Right hindlimb (tissue), 1 donor: ENCODE results near the gene ZNF831.
A peak's percentile ranks its signal among the peaks of the same experiment; 100 is the strongest.

Experiments
- DNase-seq: peaks from one replicate; pipeline ENCODE4 v3.0.0-alpha.2; 2018

The ZNF831 gene

DNA sequence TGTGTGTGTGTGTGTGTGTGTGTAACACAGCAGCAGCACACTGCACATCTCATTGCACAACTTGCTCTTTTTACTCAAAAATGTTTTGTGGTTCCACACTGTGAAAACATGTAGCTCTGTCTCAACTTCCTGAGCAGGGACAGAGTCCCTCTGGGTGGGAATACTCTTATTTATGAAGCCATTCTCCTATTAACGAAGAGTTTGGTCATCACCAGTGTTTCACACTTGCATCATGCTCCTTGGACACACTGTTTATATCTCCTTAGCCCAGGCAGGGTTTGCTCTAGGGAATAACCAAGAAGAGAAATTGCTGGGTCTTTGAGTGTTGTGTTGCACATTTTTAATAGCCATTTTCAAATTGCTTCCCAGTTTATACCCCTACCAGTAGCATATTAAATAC lies 53.6 kb downstream of the ZNF831 start:
- no peak for DNase-seq

DNA sequence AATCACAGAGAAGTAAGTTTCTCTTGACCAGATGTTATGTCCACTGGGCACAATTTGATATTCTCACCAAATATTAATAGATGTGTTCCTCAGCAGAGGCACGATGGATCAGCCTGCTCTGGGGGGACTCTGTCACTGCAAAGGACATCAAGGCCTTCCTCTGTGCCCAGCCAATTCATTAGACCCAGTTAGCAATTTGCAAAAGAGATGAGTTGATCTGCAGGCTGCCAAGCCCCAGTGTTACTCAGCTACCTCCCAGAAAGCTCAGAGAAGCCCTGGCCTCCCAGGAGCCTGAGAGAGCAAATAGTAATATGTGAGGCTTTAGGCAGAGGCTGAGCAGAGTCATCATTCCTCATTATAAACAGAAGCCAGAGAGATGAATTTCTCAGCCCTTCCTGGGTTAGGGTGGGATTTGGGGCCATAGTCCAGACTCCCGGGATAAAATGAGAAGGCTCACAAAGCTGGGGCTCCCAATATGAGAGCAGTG lies 54.2 kb downstream of the ZNF831 start:
- DNase-seq, result no peak

DNA sequence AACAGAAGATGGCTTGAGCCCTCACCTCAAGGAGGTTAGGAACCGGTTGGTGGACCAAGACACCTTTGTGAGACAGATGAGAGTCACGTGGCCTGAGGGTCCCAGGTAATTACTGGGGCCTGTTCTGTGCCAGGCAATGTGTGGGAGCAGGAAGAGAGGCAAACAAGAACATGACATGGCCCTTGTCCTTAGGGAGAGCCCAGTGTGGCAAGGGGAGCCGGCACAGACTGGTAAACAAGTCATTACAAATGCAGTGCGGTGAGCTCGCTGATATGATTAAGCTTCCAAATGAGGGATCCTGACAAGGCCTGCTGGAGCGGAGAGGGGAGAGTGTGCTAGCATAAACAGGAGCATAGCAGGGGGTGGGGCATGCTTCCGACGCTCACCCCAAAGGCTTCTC lies 55.6 kb downstream of the ZNF831 start:
- DNase-seq, result no peak

DNA sequence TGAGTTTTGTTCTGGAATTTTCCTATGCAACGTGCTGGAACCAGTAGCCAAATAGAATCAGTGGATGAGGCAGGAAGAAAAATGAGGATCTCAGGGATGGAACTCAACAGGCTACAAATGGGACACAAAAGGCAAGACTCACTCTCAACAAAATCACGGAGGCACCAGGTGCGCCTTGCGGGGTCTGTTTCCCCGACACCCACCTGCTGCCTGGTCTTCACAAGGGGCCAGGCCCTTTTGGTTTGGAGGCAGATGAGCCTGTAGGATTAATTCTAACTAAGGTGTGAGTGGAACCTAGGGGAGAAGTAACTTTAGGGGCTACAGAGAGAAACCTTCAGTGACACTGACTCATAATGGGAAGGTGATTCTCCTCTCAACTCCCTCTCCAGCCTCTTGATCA lies 56.5 kb downstream of the ZNF831 start:
- DNase-seq, result no peak

DNA sequence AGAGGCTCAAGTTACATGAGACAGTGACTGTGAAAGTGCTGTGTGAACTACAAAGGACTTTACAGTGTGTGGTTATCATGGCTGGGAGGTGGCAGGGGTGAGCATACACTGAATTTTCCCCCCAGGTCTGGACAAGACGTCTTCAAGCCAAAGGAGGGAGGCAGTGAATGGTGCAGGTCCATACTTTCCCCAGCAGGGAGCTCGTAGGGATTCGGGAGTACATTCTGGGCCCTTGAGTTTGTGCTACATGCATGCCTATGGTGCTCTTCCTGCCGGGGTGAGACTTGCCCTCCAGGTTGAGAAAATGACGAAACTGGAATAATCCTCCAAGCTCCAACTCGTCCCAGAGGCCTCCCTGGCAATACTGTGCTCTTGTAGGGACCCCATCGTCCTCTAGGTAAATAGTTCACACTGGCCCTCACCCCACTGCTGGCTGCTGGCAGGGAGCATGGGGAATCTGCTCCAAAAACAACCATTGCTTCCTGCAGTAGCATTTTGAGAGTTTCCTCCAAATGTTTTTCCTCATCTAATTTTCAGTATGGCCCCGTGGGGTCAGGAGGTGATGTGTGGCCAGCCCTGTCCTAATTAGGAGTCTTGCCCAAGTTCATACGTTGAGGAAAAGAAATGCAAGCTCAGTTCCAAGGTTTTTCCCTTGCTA lies 57.6 kb downstream of the ZNF831 start:
- DNase-seq, result peak; percentile 47

DNA sequence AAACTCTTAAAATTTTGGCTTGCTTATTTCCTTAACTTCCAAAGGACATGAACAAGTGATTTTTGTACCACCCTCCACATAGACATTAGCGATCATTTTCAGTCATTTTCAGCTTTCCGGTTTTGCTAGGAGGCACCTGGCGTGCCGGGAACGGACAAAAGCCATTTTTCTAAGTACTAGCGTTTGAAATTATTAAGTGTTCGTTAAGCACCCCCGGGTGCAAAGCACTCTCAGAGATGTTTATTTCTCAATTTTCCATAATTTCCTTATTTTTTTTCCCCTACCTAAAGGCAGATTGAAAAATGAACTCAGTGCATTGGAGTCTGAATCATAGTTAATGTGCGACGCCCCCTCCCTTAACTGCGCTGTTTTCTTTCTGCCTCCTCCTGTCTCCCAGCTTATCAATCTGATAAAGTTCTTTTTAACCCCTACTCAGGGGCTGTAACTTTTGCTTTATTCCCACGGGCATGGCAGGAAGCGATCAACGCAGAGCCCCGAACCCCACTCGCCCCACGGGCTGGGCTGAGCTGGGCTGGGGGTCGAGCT lies 58.2 kb downstream of the ZNF831 start:
- DNase-seq, result no peak

DNA sequence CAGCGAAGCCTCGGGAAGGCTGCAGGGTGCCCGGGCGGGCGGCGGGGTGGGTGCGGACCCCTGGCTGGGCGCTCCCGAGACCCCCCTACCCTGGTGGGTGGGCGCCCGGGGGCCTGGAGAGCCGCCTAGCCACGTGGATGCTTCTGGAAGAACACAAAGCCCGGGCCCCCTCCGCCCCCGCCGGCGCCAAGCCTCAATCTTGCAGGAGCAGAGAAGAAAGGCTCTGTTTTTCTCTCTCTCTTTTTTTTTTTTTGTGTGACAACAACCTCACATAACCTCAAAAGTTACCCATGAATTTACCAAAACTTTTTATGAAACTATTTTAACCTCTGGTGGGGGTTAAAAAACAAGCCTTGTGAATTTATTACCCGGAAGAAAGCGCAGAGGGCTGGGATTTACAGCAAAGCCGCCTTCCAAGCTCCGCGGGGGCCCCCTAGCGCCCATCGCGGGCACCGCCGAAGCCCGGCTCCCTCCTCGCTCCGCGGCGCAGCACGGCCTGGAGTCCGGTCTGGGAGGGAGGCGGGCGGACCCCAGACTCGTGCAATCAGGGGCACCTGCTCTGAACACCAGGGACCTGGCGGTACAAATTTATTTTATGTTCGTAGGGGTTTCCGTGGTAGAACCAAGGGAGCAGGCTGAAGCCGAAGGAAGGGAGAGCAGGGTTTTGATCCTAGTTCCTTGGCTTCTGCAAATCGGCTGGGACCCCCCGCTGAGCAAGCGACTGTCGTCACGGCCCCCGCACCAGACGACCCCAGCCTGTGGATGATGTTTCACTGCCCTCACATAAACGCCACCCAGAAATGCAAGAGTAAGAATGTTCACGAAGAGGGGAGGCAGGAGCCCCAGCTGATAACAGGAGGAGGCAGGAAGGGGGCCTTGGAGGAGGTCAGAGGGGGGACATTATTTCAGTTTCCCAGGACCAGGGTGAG lies 58.9 kb downstream of the ZNF831 start:
- peak; percentile 88 for DNase-seq

DNA sequence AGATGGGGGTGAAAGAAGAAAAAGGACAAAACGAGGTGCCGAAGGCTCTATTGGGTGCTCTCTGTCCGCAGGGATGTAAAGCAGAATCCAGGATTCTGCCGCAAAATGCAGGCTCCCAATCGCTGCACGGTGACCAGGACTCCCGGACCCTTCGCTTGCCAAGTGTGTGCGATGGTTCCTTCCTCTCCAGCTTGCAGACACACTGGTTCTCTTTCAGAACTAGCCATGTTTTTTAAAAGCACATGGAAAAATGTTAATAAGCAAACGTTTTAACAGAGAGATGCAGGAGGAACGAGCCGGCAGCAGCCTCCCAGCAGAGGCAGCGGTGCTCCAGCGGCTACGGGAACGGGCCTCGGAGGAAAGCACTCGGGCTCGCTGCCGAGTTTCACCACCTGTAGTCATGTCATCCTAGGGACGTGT lies 59.6 kb downstream of the ZNF831 start:
- DNase-seq, result peak; percentile 53

DNA sequence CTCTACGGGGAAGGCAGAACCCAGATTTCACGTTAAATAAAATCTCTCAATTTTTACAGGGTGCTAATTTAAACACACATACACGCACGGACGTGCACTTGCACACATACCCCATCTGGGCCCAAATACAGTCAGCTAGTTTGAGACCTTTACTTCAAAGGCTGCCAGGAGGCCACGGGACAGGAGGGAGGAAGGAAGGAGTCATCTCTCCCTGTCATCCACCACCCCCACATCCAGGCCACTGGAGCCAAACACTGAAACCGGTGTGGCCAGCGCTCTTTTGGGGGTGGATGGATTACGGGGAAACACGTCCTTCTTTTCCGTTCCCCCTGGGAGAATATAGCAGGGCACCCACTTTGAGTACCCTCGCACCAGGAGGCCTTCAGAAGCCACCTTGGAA lies 60.1 kb downstream of the ZNF831 start:
- no peak for DNase-seq

DNA sequence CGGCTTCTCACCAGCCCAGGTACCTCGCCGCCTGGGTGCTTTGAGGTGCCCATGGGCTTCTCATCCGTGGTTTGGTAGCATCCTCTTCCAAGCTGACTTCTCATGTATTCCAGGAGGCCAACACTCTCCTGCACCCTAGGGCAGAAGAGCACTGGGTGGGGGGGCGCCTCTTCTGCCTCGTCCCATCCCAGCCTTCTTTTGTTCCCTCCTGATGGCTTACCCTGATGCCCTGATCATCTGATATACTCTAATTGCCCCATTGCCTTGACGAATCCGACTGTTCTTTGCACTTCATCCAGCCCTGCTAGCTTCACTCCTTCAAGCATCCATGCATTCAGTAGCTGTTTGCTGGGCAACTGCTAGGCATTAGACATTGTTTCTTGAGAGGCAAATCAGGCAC lies 60.6 kb downstream of the ZNF831 start:
- no peak for DNase-seq

DNA sequence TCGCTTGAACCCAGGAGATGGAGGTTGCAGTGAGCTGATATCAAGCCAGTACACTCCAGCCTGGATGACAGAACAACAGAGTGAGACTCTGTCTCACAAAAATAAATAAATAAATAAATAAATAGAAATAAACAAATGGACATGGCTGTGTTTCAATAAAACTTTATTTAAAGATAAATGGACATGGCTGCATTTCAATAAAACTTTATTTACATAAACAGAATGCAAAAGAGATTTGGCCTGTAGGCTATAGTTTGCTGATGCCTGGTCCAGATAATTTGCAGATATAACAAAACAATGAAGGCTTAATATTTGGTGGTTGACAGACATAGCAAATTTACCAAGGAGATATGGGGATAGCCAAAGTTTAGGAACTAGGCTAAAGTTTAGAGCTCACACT lies 66.8 kb downstream of the ZNF831 start:
- no peak for DNase-seq

DNA sequence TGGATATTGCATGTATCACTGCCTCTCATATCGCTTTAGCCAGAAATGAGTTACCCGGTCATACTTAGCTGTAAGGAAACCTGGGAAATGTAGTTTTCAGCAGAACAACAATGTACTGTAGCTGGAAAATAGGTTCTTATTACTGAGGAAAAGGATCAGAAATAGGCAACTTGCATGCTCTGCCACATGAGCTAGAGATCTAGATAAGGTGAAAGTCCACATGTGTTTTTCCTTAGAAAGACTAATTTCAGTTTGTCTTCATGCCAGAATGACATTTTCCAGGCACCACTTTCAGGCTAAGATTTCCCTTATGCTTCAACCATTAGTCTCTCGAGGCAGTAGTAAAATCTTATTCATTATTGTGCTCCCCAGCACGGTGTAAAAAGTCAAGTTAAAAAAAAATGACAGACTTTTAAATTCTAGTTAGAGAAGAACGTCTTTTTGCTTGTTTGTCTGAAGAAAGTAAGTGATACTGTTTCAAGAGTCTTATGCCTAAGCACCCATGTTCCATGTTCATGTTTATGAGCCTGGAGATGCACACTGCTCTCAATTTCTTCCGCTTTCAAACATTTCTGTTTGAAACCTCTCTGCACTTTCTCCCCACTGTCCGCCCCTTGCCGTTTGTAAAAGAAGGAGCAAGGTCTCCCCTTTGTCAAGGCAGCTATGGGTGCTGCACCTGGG lies 67.6 kb downstream of the ZNF831 start:
- DNase-seq, result no peak

DNA sequence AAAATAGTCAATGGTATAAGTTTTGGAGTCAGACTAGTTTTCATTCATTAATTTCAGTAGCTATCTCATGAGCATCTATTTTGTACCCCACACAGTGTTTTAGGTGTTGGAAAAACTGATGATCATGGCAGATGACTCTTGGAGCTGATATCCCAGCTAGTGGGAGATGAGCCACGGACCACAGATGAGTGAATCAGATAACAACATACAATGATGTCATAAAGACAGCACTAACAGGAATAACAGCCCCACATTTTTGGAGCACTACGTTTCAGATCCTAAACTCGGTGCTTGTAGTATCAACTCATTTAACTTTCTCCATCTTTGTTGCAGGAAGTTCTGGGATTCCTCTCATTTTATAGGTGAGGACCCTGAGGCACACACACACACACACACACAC lies 69.0 kb downstream of the ZNF831 start:
- DNase-seq, result no peak

DNA sequence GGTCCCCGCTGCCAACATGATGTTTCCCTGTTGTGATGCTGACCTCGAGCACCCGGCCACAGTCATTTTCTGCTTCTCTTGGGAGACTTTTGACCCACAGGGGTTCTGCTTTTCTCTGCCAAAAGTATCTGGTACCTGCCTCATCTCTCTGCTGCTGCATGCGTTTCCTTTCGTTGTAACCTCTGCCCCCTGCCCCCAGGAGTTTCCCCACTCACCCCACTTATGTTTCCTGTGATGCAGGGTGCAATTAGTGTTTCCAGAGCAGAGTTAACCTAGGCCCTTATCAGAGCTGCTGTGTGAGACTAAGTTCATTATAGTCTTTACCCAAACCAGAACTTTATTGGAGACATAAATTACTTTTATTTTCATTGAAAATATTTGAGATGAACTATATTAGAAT lies 71.6 kb downstream of the ZNF831 start:
- DNase-seq, result no peak

DNA sequence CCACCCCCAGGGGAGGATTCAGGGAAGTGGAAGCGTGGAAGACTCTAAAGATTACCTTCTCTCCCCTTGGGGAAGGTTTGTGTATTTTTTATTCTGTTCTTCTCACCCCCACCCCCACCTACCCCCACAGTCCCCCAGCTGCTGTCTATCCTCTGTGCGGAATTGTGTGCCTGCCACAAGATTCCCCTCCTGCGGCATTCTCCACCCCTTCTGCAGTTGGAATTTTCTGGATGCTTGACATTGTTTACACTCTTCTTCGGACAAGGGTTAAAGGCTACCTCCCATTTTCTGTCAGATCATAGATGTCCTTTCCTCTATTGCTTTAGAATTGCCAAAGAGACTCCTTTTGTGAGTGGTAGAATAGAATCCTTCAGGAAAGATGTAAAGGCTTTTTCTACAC lies 76.4 kb downstream of the ZNF831 start:
- DNase-seq, result no peak

DNA sequence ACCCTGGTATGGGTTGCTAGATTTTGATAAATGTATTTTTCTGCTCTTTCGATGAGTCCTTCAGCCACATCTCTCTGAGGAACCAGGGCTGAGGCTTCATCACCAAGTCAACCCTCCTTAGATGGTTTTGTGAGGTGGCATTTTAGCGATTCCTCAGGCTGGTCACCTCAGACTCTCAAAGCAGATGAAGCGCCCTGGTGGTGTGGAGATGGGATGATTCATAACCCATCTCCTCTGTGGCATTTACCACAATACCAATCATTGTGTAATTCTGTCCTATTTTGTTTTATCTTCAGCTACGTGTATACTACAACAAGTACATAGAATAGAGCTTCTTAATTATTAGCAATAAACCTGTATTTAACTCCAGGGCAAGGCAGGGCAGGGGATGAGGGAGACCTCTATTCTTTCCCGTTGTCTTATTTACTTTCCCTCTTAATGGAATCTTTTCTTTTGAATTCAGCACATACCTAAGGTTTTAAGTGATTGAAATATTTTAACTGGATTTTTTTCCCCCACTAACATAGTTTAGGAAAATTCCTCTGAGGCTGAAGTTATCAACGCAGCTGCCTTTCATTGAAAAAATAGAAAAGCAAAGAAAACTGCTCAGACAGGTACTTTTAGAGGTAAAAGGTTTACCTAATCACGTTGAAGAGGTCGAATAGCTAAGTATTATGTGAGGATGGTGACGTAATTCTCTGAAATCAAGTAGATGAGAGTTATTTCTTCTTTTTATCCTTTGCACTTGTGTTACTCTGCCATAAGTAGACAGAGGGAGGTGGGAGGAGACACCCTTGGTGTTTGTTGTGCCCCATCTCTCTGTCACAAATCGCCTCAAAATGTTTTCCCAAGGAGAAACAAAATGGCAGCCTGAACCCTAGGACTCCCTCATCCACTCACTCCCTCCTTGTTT lies 79.3 kb downstream of the ZNF831 start:
- no peak for DNase-seq

DNA sequence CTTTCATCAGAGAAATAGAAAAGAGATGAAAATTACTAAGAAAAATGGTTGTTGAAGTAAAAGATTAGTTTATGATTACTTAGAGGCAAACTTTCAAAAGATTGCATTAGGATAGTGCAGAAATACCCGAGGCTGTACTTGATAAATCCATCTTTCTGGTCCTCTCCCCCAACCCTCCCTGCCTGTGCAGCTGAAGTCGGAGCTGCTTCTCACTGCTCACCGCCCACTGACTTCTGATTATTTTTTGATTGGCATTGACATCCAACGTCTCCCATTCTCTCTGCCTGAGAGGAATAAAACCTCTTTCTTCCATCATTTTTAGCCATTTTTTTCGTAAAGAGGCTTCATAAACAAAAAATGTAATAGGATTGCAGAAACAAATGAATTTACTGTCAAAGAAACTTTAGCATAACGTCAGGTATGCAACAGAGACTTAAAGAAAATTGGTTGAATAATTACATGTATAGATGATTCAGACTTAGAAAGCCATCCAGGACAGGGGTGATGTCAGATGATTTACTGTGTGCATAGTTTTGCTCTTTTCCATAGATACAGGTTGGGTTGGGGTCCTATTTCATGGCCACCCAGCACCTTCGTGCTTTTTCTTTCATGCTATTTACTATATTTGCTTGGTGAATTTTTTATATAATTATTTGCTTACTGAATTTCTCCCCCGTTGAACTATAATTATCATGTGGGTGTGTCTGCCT lies 83.2 kb downstream of the ZNF831 start:
- DNase-seq, result no peak

DNA sequence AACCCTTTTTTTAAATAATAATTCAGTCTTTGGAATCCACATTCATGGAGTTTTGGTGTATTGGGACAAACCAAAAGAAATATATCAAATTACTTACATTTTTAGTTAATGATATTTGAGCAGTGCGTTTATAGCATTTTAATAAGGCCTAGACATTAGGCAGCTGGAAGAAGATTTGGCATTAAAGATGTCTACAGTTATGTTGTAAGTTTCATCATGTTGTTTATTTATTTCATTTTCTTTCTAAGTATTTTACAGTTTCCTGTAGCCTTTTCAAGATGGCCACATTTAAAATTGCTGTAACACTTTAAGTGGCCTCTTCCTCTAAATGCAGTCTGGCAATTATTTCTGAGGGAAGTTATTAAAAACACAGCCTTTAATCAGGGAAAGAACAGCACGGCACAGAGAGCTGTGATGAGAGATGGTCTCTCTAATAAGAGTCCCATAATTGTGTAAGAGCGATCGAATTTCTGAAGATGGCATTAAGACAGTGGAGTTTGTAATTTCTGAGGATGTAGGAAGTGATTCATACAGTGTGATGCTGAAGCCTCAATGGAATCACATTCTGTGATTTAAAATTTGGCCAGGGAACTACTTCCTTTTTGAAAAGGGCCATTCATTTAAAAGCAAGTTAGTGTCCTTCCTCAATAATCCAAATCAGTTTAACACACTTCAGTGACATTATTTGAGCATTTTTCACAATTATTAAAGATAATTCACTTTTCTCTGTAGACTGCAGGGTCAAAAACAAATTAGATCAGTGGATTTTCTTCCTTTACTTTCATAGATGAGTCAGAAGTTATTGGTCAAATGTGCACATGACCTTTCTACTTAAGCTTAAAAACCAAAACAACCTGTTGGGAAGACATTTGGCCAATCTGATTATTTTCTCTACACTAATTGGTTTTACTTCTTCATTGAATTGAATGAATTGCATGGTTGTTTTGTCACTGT lies 84.4 kb downstream of the ZNF831 start:
- DNase-seq, result no peak

DNA sequence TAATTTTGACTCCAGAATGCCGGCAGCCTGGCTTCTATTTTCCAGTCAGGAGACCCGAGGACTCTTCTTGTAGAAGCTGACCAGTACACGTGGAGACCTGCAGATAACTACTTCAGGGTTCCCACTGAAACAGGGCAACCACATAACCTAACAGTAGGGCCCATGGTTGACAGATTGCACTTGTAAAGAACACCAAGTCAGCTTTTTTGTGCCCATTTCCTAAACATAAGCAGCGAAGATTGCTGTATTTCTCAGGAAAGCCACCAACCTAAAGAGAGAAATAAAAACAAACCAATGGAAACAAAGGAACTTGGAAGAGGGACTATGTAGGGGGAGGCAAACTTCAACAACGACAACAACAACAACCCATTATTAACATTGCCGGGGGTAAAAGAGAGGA lies 86.7 kb downstream of the ZNF831 start:
- DNase-seq, result no peak

DNA sequence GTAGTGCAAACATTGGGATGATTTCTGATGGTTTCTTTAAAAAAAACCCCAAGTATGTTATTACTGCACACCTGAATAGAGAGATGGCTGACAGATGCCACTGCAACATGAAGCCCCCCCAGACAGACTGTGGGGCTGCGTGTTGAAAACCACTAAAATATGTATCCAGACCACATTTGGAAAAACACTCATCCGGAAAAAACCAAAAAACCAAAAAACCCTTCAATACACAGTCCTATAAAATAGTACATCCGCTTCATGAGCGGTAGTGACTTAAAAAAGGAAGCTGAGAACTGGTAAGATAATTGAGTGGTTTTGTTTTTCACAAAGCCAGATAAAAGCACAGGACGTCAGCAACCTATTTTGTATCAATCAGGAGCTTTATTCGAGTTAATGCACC lies 89.7 kb downstream of the ZNF831 start:
- no peak for DNase-seq
